Hepatocyte (in vitro differentiated cells): ENCODE measurements around the gene ALK. TPM values are rescaled to one million over a fixed set of nuclear protein-coding genes. Genes with fewer than 3 reads are reported as not detected.

Source experiments
- DNase-seq: peaks from one replicate; pipeline ENCODE4 v3.0.0-alpha.2; 2016; ENCODE audit warnings: low spot score
- H2AFZ ChIP-seq: fragments of 200-600 bp; sonication (generic); 2 replicates; pipeline ENCODE4 v1.6.0; 2016; ENCODE audit warnings: antibody characterized with exemption, mild to moderate bottlenecking
- H3K27ac ChIP-seq: fragments of 200-600 bp; sonication (generic); 2 replicates; pipeline ENCODE4 v1.5.1; 2016; ENCODE audit warnings: mild to moderate bottlenecking
- H3K27me3 ChIP-seq: fragments of 200-600 bp; sonication (generic); 2 replicates; pipeline ENCODE4 v1.6.1; 2016
- H3K36me3 ChIP-seq: fragments of 200-600 bp; sonication (generic); replicated peaks from 2 replicates; pipeline ENCODE4 v1.5.1; 2016; ENCODE audit warnings: low read depth; ENCODE audit not compliant: insufficient read depth
- H3K4me1 ChIP-seq: fragments of 200-600 bp; sonication (generic); 2 replicates; pipeline ENCODE4 v1.5.1; 2016; ENCODE audit warnings: mild to moderate bottlenecking, moderate library complexity; ENCODE audit not compliant: insufficient read depth
- H3K4me2 ChIP-seq: fragments of 200-600 bp; sonication (generic); 2 replicates; pipeline ENCODE4 v1.6.0; 2016
- H3K4me3 ChIP-seq: fragments of 200-600 bp; sonication (generic); 2 replicates; pipeline ENCODE4 v1.5.1; 2016; ENCODE audit warnings: mild to moderate bottlenecking
- H3K79me2 ChIP-seq: fragments of 200-600 bp; sonication (generic); 2 replicates; pipeline ENCODE4 v1.6.0; 2017; ENCODE audit warnings: mild to moderate bottlenecking
- H3K9me2 ChIP-seq: fragments of 200-600 bp; sonication (generic); replicated peaks from 2 replicates; pipeline ENCODE4 v1.6.0; 2017; ENCODE audit warnings: mild to moderate bottlenecking; ENCODE audit not compliant: insufficient read depth
- H3K9me3 ChIP-seq: fragments of 200-600 bp; sonication (generic); 2 replicates; pipeline ENCODE4 v1.5.1; 2016; ENCODE audit warnings: low read depth, mild to moderate bottlenecking
- H4K20me1 ChIP-seq: fragments of 200-600 bp; sonication (generic); 2 replicates; pipeline ENCODE4 v1.6.0; 2016; ENCODE audit warnings: mild to moderate bottlenecking; ENCODE audit not compliant: insufficient read depth, poor library complexity, severe bottlenecking
- EZH2 ChIP-seq: fragments of 200-600 bp; sonication (generic); IDR thresholded peaks from 2 replicates; pipeline ENCODE4 v1.6.1; 2016; ENCODE audit warnings: antibody characterized with exemption, mild to moderate bottlenecking, borderline replicate concordance
- EZH2phosphoT487 ChIP-seq: fragments of 200-600 bp; sonication (generic); IDR thresholded peaks from one replicate; pipeline ENCODE4 v1.6.1; 2018; ENCODE audit warnings: antibody characterized with exemption, mild to moderate bottlenecking, low read depth, moderate library complexity; ENCODE audit not compliant: unreplicated experiment, severe bottlenecking
- WGBS: methylation state at CpG from one replicate; pipeline ENCODE4 v1.1.6; 2016; ENCODE audit warnings: low lambda C conversion rate; ENCODE audit errors: missing lambda C conversion rate; 5-methylcytosine and 5-hydroxymethylcytosine counted together
- polyA plus RNA-seq: library from polyadenylated mRNA; unstranded; fragments of >200 nt; fragmentation: Nextera tagmentation; extraction: Ambion mirVana; gene quantifications from 2 replicates; pipeline ENCODE4 v1.2.1, GENCODE V29; 2016
- total RNA-seq: library from RNA; depleted of rRNA; stranded (reverse); fragments of >200 nt; gene quantifications from 2 replicates; pipeline ENCODE4 v1.2.3, GENCODE V29; 2014
- TF ChIP-seq, protein P1 (sequence below): fragments of 200-600 bp; sonication (generic); IDR thresholded peaks from 2 replicates; pipeline ENCODE4 v1.5.1; 2016; ENCODE audit warnings: antibody characterized with exemption, mild to moderate bottlenecking; ENCODE audit not compliant: poor library complexity

The ALK gene
- total and polyA plus RNA-seq, 2 experiments from 2014 or later, result 0.16 to 0.27 TPM

DNA sequence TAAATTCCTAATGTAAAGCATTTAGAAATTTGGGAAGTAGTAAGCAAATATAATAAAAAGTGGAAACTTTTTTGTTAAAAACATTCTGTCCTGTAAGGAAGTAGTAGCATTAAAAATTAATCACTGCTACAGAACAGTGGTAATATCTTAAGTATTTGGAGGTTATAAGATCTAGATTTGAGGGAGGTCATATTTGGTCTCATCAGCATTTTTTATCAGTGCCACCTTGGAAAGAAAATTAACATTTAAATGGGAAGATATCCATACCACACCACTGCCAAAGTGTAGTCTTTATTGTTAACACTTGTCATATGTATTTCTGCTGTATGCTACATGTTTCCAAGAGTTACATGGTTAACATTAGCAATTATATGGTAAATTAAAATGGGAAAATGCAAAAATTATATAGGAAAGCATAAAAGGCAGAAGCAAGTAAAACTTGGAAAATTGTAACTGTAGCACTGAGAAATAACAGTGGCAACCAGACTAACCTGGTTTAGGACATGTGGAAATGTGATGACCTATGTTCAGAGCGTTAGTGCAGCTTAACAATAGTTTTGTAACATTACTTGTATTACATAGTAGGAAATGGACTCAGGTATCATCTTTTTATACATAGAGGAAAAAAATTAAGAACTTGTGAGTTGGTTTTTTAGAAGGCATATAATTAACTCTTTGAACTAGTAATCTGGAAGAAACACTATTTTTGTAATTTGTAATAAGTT lies 759.0 kb downstream of the ALK start:
- H2AFZ ChIP-seq, result no peak overlapping the region
- TF ChIP-seq, protein P1, sequence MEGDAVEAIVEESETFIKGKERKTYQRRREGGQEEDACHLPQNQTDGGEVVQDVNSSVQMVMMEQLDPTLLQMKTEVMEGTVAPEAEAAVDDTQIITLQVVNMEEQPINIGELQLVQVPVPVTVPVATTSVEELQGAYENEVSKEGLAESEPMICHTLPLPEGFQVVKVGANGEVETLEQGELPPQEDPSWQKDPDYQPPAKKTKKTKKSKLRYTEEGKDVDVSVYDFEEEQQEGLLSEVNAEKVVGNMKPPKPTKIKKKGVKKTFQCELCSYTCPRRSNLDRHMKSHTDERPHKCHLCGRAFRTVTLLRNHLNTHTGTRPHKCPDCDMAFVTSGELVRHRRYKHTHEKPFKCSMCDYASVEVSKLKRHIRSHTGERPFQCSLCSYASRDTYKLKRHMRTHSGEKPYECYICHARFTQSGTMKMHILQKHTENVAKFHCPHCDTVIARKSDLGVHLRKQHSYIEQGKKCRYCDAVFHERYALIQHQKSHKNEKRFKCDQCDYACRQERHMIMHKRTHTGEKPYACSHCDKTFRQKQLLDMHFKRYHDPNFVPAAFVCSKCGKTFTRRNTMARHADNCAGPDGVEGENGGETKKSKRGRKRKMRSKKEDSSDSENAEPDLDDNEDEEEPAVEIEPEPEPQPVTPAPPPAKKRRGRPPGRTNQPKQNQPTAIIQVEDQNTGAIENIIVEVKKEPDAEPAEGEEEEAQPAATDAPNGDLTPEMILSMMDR, result no peak
- TF ChIP-seq EZH2 (no peak), EZH2phosphoT487 (no peak)
- H3K4me3 ChIP-seq, result no peak overlapping the region
- H3K9me2 ChIP-seq, result no peaks in the 10 kb centered on the region
- H3K27me3 ChIP-seq, result no peaks in the 10 kb centered on the region
- H3K9me3 ChIP-seq, result no peaks in the 10 kb centered on the region
- no peaks in the 10 kb centered on the region for H3K4me1 ChIP-seq
- WGBS, result 100% methylated on average over 1 of the region's 1 CpG
- no peaks in the 10 kb centered on the region for H3K79me2 ChIP-seq
- H3K27ac ChIP-seq, result no peak overlapping the region
- no peak overlapping the region for H3K4me2 ChIP-seq
- no peaks in the 10 kb centered on the region for H4K20me1 ChIP-seq
- no peak for DNase-seq
- no peaks in the 10 kb centered on the region for H3K36me3 ChIP-seq

DNA sequence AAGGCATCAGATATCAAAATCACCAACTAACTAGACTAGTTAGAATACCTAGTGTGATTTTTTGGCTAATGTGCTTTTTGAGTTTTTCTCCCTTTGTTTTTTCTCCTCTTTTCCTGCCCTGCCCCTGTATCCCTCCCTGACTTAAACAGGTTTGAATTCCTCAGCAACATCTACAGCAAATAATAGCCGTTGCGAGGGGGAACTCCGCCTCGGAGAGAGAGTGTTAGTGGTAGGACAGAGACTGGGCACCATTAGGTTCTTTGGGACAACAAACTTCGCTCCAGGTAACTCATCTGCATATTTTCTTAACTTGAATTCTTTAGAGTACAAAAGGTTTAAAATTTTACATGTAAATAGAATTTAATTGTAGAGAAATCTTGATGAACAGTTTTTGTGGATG lies 761.2 kb downstream of the ALK start:
- Histone ChIP-seq H4K20me1 (no peaks in the 10 kb centered on the region), H3K27me3 (no peaks in the 10 kb centered on the region)
- 68% methylated on average over 5 of the region's 5 CpGs for WGBS

DNA sequence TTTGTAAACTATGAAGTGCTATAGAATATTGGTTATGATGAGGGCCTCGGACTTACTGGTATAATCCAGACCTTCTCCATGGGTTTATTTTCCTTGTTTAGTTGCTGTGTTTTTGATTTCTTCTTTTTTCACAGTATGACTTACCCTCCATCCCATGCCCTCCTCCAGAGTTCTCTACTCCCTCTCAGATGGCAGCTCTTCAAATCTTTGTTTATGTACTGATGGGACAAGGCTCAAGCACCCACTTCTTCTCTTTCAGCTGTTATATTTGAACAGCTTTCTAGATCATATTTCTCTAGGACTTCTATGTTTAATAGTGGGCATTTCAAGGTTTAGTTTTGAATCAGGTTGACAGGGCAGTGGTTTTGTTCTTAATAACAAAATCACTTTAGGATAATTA lies 762.3 kb downstream of the ALK start:
- no peak overlapping the region for H3K27ac ChIP-seq
- no peaks in the 10 kb centered on the region for H3K27me3 ChIP-seq
- no peaks in the 10 kb centered on the region for H3K4me1 ChIP-seq
- DNase-seq, result no peak
- H3K36me3 ChIP-seq, result no peaks in the 10 kb centered on the region
- no peak overlapping the region for H3K4me2 ChIP-seq
- no peak overlapping the region for H3K4me3 ChIP-seq
- H3K79me2 ChIP-seq, result no peaks in the 10 kb centered on the region
- 100% methylated on average over 1 of the region's 1 CpG for WGBS
- H4K20me1 ChIP-seq, result no peaks in the 10 kb centered on the region
- H3K9me3 ChIP-seq, result no peaks in the 10 kb centered on the region
- H3K9me2 ChIP-seq, result no peaks in the 10 kb centered on the region
- no peak overlapping the region for H2AFZ ChIP-seq
- TF ChIP-seq, protein P1, result no peak
- TF ChIP-seq EZH2 (no peak), EZH2phosphoT487 (no peak)

More for the DNA sequence above, 761.2 kb downstream of the ALK start:
- Histone ChIP-seq H3K79me2 (no peaks in the 10 kb centered on the region), H2AFZ (no peak overlapping the region), H3K4me1 (no peaks in the 10 kb centered on the region), H3K36me3 (no peaks in the 10 kb centered on the region), H3K4me3 (no peak overlapping the region), H3K9me2 (no peaks in the 10 kb centered on the region), H3K9me3 (no peaks in the 10 kb centered on the region), H3K4me2 (no peak overlapping the region), H3K27ac (no peak overlapping the region)
- TF ChIP-seq EZH2phosphoT487 (no peak), EZH2 (no peak)
- TF ChIP-seq, protein P1, result no peak
- no peak for DNase-seq
